CD14-positive monocyte (primary cell): ENCODE data around the gene NOP53. TPM values are rescaled to one million over a fixed set of nuclear protein-coding genes. Genes with fewer than 3 reads are reported as not detected.
A peak's percentile ranks its signal among the peaks of the same experiment; 100 is the strongest.

ENCODE experiments used
- DNase-seq, 3 donors: peaks; one replicate each; pipeline ENCODE4 v3.0.0-alpha.2; 2011 to 2022
- H2AFZ ChIP-seq: 2 replicates; pipeline ENCODE4 v1.6.0; 2012; ENCODE audit warnings: mild to moderate bottlenecking, low read depth, low read length, inconsistent platforms; ENCODE audit not compliant: insufficient read depth, poor library complexity, severe bottlenecking
- H3K27ac ChIP-seq, 2 donors: 1 replicate in 1 of 2; 2 replicates in 1 of 2; pipeline ENCODE4 v1.5.1; 2012 to 2013; ENCODE audit warnings: low read length in 2 of 2, control low read depth in 1 of 2, inconsistent platforms in 1 of 2, low read depth in 1 of 2, mild to moderate bottlenecking in 1 of 2
- H3K27me3 ChIP-seq, 2 donors: one replicate each; pipeline versions ENCODE4 v1.6.0 to v1.6.1; 2011 to 2013; ENCODE audit warnings: low read length in 2 of 2; ENCODE audit not compliant: control insufficient read depth in 2 of 2, insufficient read depth in 2 of 2
- H3K36me3 ChIP-seq, 2 donors: replicated peaks in 1 of 2; 1 replicate in 1 of 2; 2 replicates in 1 of 2; pipeline versions ENCODE4 v1.5.1 to v1.6.1; 2012 to 2013; ENCODE audit warnings: low read length in 2 of 2, control low read depth in 1 of 2, inconsistent platforms in 1 of 2, mild to moderate bottlenecking in 1 of 2; ENCODE audit not compliant: insufficient read depth in 2 of 2, control insufficient read depth in 1 of 2
- H3K4me1 ChIP-seq, 2 donors: 1 replicate in 1 of 2; 2 replicates in 1 of 2; pipeline versions ENCODE4 v1.5.1 to v1.6.1; 2012 to 2013; ENCODE audit warnings: low read length in 2 of 2, control low read depth in 1 of 2, inconsistent platforms in 1 of 2, mild to moderate bottlenecking in 1 of 2, moderate library complexity in 1 of 2; ENCODE audit not compliant: insufficient read depth in 2 of 2, control insufficient read depth in 1 of 2
- H3K4me2 ChIP-seq: replicated peaks from 2 replicates; pipeline ENCODE3; 2012; ENCODE audit warnings: low read length, moderate library complexity, mild to moderate bottlenecking; ENCODE audit not compliant: poor library complexity, severe bottlenecking; ENCODE audit errors: extremely low read depth
- H3K4me3 ChIP-seq, 3 experiments: fragments of 200-600 bp in 1 of 3; sonication (generic) in 1 of 3; replicated peaks in 1 of 3; 1 replicate in 2 of 3; 2 replicates in 1 of 3; pipeline ENCODE4 v1.5.1; 2011 to 2013; ENCODE audit warnings: low read length in 3 of 3, mild to moderate bottlenecking in 3 of 3, control low read depth in 2 of 3, low read depth in 2 of 3, inconsistent platforms in 1 of 3, moderate library complexity in 1 of 3
- H3K79me2 ChIP-seq: 2 replicates; pipeline ENCODE4 v1.6.0; 2012; ENCODE audit warnings: mild to moderate bottlenecking, control low read depth, inconsistent platforms, low read length, moderate library complexity; ENCODE audit not compliant: insufficient read depth
- H3K9ac ChIP-seq: 2 replicates; pipeline ENCODE4 v1.6.0; 2017; ENCODE audit warnings: low read length, mild to moderate bottlenecking; ENCODE audit not compliant: insufficient read depth, poor library complexity, severe bottlenecking
- H3K9me3 ChIP-seq, 2 donors: replicated peaks in 1 of 2; 1 replicate in 1 of 2; 2 replicates in 1 of 2; pipeline versions ENCODE4 v1.5.1 to v1.6.1; 2012 to 2013; ENCODE audit warnings: low read length in 2 of 2, control low read depth in 1 of 2; ENCODE audit not compliant: control insufficient read depth in 1 of 2, insufficient read depth in 1 of 2
- H4K20me1 ChIP-seq: 2 replicates; pipeline ENCODE4 v1.6.0; 2012; ENCODE audit warnings: mild to moderate bottlenecking, low read length, control low read depth, moderate library complexity; ENCODE audit not compliant: insufficient read depth
- H3K27ac Mint-ChIP-seq, 7 donors: one replicate each; pipeline ENCODE4 v1.8.0; 2020; ENCODE audit warnings: mild to moderate bottlenecking in 7 of 7, mixed read lengths in 7 of 7, moderate library complexity in 6 of 7, inconsistent platforms in 2 of 7
- H3K27me3 Mint-ChIP-seq, 3 donors: one replicate each; pipeline ENCODE4 v1.8.0; 2021 to 2022; ENCODE audit warnings: low read depth in 3 of 3, mild to moderate bottlenecking in 3 of 3, mixed read lengths in 3 of 3, moderate library complexity in 3 of 3, inconsistent platforms in 1 of 3
- H3K36me3 Mint-ChIP-seq, 2 donors: one replicate each; pipeline ENCODE4 v1.8.0; 2020; ENCODE audit warnings: mixed read lengths in 2 of 2, inconsistent platforms in 1 of 2, mild to moderate bottlenecking in 1 of 2
- H3K4me1 Mint-ChIP-seq: one replicate; pipeline ENCODE4 v1.8.0; 2020; ENCODE audit warnings: mild to moderate bottlenecking, mixed read lengths
- H3K4me3 Mint-ChIP-seq, 2 donors: one replicate each; pipeline ENCODE4 v1.8.0; 2020; ENCODE audit warnings: mild to moderate bottlenecking in 2 of 2, mixed read lengths in 2 of 2, moderate library complexity in 1 of 2
- H3K9me3 Mint-ChIP-seq, 7 donors: one replicate each; pipeline ENCODE4 v1.8.0; 2020 to 2022; ENCODE audit warnings: mixed read lengths in 7 of 7, mild to moderate bottlenecking in 6 of 7, moderate library complexity in 6 of 7, inconsistent platforms in 2 of 7
- WGBS: methylation state at CpG from one replicate; pipeline ENCODE4 v1.1.5; 2013; ENCODE audit warnings: missing lambda C conversion rate; ENCODE audit not compliant: insufficient coverage; 5-methylcytosine and 5-hydroxymethylcytosine counted together
- intact Hi-C, 2 donors: fragments of 100-400 bp; cut with micrococcal nuclease; formaldehyde crosslinking; loops; one replicate each; pipeline versions ENCODE4 v1.15.0 to v1.15.1; 2023
- polyA plus RNA-seq, 3 donors: library from polyadenylated mRNA; depleted of rRNA in 1 of 3; unstranded in 2 of 3; stranded (reverse) in 1 of 3; fragments of 300-500 nt in 2 of 3; fragments of >200 nt in 1 of 3; fragmentation: Illumina TruSeq in 2 of 3; gene quantifications; 1 replicate in 2 of 3; 2 replicates in 1 of 3; pipeline ENCODE4 v1.2.3, GENCODE V29; 2012 to 2021
- TF ChIP-seq, protein P1 (sequence below): fragments of 200-600 bp; IDR thresholded peaks from one replicate; pipeline ENCODE4 v1.8.0; 2022; ENCODE audit warnings: antibody characterized with exemption, mild to moderate bottlenecking

The NOP53 gene
- polyA plus RNA-seq, 3 donors: 47.5 to 193 (median 70.4) TPM

DNA sequence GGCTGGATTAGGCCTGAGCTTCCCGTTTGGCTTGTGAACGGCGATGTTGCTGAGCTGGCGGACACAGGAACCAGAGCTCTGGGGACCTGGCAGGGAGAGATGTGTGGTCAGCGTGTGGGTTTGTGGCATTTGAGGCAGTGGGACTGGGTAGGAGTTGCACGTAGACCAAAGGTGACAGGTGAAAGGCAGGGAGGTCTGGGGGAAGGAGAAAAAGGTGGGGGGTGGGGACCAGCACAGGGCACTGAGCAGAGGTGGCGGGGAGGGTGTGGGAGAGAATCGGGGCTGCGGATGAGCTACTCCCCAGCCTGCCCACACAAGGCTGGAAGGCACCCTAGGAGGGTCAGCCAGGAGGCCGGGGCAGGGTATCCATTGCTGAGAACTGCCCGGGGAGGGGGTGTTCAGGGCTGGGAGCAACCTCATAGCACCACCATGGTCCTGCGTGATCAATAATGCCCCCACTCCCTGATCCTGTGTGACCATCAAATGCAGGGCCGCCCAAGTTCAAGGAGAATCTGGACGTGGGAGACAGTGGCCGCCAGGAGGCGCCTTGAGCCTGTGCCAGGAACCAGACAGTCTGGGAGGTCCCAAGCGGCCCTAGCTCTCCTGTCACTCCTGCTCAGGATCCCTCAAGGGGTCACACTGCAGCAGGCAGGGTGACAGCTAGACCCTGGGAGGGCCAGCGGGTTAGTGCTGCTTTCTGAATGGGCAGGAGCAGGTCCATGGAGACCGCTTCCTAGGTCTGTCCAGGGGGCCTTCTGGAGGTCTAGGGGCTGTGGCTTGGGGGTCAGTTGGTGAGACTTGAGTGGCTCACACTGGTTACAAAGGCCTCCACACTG lies 20.4 kb downstream of the NOP53 start:
- TF ChIP-seq, protein P1, sequence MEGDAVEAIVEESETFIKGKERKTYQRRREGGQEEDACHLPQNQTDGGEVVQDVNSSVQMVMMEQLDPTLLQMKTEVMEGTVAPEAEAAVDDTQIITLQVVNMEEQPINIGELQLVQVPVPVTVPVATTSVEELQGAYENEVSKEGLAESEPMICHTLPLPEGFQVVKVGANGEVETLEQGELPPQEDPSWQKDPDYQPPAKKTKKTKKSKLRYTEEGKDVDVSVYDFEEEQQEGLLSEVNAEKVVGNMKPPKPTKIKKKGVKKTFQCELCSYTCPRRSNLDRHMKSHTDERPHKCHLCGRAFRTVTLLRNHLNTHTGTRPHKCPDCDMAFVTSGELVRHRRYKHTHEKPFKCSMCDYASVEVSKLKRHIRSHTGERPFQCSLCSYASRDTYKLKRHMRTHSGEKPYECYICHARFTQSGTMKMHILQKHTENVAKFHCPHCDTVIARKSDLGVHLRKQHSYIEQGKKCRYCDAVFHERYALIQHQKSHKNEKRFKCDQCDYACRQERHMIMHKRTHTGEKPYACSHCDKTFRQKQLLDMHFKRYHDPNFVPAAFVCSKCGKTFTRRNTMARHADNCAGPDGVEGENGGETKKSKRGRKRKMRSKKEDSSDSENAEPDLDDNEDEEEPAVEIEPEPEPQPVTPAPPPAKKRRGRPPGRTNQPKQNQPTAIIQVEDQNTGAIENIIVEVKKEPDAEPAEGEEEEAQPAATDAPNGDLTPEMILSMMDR: peak; percentile 64
- Histone ChIP-seq H3K9me3 (no peaks in the 10 kb centered on the region), H3K36me3 (no peaks in the 10 kb centered on the region), H3K4me3 (no peak overlapping the region), H3K9ac (no peak overlapping the region), H4K20me1 (no peaks in the 10 kb centered on the region), H3K4me1 (no peaks in the 10 kb centered on the region), H3K4me2 (no peak overlapping the region), H3K27ac (no peak overlapping the region), H2AFZ (no peak overlapping the region), H3K27me3 (no peaks in the 10 kb centered on the region), H3K79me2 (no peaks in the 10 kb centered on the region)
- intact Hi-C loops: no loop called here
- H3K4me3 Mint-ChIP-seq: no peak overlapping the region
- no peaks in the 10 kb centered on the region for H3K9me3 Mint-ChIP-seq
- WGBS: 57% methylated on average over 15 of the region's 19 CpGs
- peaks cover 0 to 2% (median 0%) of the 10 kb centered on the region in 3 donors for H3K27me3 Mint-ChIP-seq
- DNase-seq: no peak
- H3K4me1 Mint-ChIP-seq: no peaks in the 10 kb centered on the region
- peak overlapping the region in 1 of 7 donors; percentile 76 for H3K27ac Mint-ChIP-seq
- no peaks in the 10 kb centered on the region for H3K36me3 Mint-ChIP-seq

DNA sequence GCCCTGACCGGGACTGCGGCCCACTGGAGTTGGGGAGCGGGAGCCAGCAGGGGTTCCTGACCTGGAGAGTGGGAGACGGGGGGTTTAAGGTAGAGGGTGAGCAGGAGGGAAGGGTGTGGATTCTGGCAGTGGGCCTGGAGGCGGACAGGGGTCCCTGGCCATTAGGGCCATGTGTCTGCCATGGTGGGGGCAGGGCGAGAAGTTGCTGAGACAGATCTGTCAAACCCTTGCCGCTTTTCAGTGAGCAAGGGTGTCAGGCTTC lies 20.9 kb downstream of the NOP53 start:
- no peak overlapping the region for H3K27ac ChIP-seq

More for the DNA sequence above, 20.9 kb downstream of the NOP53 start:
- Histone ChIP-seq H3K36me3 (no peaks in the 10 kb centered on the region), H3K4me3 (no peak overlapping the region), H2AFZ (no peak overlapping the region), H3K4me2 (no peak overlapping the region), H3K9ac (no peak overlapping the region), H3K27me3 (no peaks in the 10 kb centered on the region), H3K9me3 (no peaks in the 10 kb centered on the region), H4K20me1 (no peaks in the 10 kb centered on the region), H3K4me1 (no peaks in the 10 kb centered on the region), H3K79me2 (no peaks in the 10 kb centered on the region)
- peak overlapping the region in 1 of 7 donors; percentile 76 for H3K27ac Mint-ChIP-seq
- TF ChIP-seq, protein P1: no peak
- intact Hi-C loops: no loop called here
- WGBS: 90% methylated on average over 5 of the region's 7 CpGs
- H3K4me1 Mint-ChIP-seq: no peaks in the 10 kb centered on the region
- H3K27me3 Mint-ChIP-seq: peaks cover 0 to 2% (median 0%) of the 10 kb centered on the region in 3 donors
- no peaks in the 10 kb centered on the region for H3K36me3 Mint-ChIP-seq
- H3K9me3 Mint-ChIP-seq: no peaks in the 10 kb centered on the region
- no peak for DNase-seq
- no peak overlapping the region for H3K4me3 Mint-ChIP-seq
